SU-DHL-6 (cell line): ENCODE data around the gene UTP11.

Experiments used
- EZH2phosphoT487 ChIP-seq: fragments of 200-600 bp; sonication (generic), shearing (Covaris generic); conservative IDR thresholded peaks from 2 replicates; pipeline ENCODE4 v1.6.1; 2018; ENCODE audit warnings: mild to moderate bottlenecking, antibody characterized with exemption, low read length, moderate library complexity, mixed read lengths
- TF ChIP-seq, protein P1 (sequence below): fragments of 200-600 bp; sonication (generic); IDR thresholded peaks from one replicate; pipeline ENCODE4 v1.5.1; 2017; ENCODE audit warnings: antibody characterized with exemption, mild to moderate bottlenecking, low read length, moderate library complexity; ENCODE audit not compliant: insufficient read depth, poor library complexity, severe bottlenecking

DNA sequence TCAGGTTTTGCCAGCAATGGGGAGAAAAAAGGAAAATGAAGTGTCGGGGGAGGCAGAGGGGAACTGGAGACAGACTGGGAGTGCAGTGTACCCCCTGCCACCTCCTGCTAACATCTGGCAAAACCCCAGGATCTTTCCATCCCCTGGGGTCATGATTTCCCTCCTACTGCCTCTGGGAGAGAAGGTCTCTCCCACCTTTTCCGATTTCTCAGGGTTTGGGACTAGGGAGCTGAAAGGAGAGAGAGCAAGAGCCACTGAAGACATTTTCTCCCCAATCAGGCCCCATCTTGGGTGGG, 12.4 kb upstream of the UTP11 start:
- TF ChIP-seq, protein P1, sequence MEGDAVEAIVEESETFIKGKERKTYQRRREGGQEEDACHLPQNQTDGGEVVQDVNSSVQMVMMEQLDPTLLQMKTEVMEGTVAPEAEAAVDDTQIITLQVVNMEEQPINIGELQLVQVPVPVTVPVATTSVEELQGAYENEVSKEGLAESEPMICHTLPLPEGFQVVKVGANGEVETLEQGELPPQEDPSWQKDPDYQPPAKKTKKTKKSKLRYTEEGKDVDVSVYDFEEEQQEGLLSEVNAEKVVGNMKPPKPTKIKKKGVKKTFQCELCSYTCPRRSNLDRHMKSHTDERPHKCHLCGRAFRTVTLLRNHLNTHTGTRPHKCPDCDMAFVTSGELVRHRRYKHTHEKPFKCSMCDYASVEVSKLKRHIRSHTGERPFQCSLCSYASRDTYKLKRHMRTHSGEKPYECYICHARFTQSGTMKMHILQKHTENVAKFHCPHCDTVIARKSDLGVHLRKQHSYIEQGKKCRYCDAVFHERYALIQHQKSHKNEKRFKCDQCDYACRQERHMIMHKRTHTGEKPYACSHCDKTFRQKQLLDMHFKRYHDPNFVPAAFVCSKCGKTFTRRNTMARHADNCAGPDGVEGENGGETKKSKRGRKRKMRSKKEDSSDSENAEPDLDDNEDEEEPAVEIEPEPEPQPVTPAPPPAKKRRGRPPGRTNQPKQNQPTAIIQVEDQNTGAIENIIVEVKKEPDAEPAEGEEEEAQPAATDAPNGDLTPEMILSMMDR, result no peak
- no peak for TF ChIP-seq EZH2phosphoT487
